Stimulated activated CD4-positive, alpha-beta T cell treated with anti-CD3 and anti-CD28 coated beads, Interleukin-4, amount 100 ng/mL, for 4 hours (primary cell): ENCODE results near the gene EIF4EBP2.
A peak's percentile ranks its signal among the peaks of the same experiment; 100 is the strongest.

ENCODE experiments used
- DNase-seq, 2 experiments: peaks; one replicate each; pipeline ENCODE4 v3.0.0-alpha.2; 2020

EIF4EBP2 gene

GRCh38 chr10:70404036-70404786 is at the start of gene EIF4EBP2:
EIF4EBP2 (plus strand) TSS chr10:70404145; CDS start chr10:70404402, 257 bp downstream.
- DNase-seq: peak; percentile 96 to 99

- no peak for DNase-seq
These were observed 49.4 kb upstream of the EIF4EBP2 start for GRCh38 chr10:70354556-70354955.

GRCh38 chr10:70355051-70356021 is 48.6 kb upstream of the EIF4EBP2 start:
- no peak for DNase-seq

GRCh38 chr10:70357565-70357964 is 46.4 kb upstream of the EIF4EBP2 start:
- no peak for DNase-seq

- no peak for DNase-seq
These were observed 45.5 kb upstream of the EIF4EBP2 start for GRCh38 chr10:70358446-70358845.

- no peak for DNase-seq
These were observed 44.9 kb upstream of the EIF4EBP2 start for GRCh38 chr10:70359017-70359550.

GRCh38 chr10:70360215-70360614 is 43.7 kb upstream of the EIF4EBP2 start:
- no peak for DNase-seq

GRCh38 chr10:70362328-70362727 is 41.6 kb upstream of the EIF4EBP2 start:
- no peak for DNase-seq

GRCh38 chr10:70363292-70363691 is 40.7 kb upstream of the EIF4EBP2 start:
- no peak for DNase-seq

GRCh38 chr10:70363971-70364771 is 39.8 kb upstream of the EIF4EBP2 start:
- DNase-seq: peak; percentile 75 to 79

GRCh38 chr10:70364772-70365091 is 39.2 kb upstream of the EIF4EBP2 start:
- DNase-seq: no peak

- DNase-seq: no peak
These were observed 36.6 kb upstream of the EIF4EBP2 start for GRCh38 chr10:70367195-70367796.

- DNase-seq: no peak
These were observed 35.0 kb upstream of the EIF4EBP2 start for GRCh38 chr10:70368774-70369482.

GRCh38 chr10:70369498-70370018 is 34.4 kb upstream of the EIF4EBP2 start:
- no peak for DNase-seq

- DNase-seq: no peak
These were observed 33.2 kb upstream of the EIF4EBP2 start for GRCh38 chr10:70370766-70371165.

GRCh38 chr10:70371846-70372245 is 32.1 kb upstream of the EIF4EBP2 start:
- no peak for DNase-seq

- DNase-seq: no peak
These were observed 28.9 kb upstream of the EIF4EBP2 start for GRCh38 chr10:70374775-70375614.

GRCh38 chr10:70376436-70377378 is 27.2 kb upstream of the EIF4EBP2 start:
- DNase-seq: no peak

- DNase-seq: no peak
These were observed 25.8 kb upstream of the EIF4EBP2 start for GRCh38 chr10:70378122-70378521.
